ENCODE data around the gene SEMA5A. TPM values are rescaled to one million over a fixed set of nuclear protein-coding genes. Genes with fewer than 3 reads are reported as not detected.

The SEMA5A gene
- total RNA-seq, 1 donor from 2014 or later, result 13.8 TPM

DNA sequence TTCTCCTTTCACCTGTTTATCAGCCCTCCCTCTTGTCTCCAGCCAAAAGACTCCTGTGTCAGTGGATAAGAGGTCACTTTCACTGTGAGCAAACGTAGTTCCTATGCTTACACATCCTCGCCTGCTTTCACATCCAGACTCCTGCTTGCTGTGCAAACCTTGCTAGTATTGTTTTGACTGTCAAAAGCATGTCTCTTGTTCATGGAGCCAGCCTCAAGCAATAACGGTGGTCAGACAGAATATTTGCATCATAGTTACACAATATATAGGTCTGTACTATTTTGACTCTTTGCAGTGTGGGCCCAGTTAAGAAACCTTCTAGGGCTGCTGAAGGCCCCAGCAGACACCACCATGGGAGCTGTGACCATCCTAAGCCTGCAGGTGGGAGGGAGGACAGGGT, 420.0 kb downstream of the SEMA5A start:
- Histone ChIP-seq H4K20me1 (ENCODE audit: insufficient read depth, low read length) (no peaks in the 10 kb centered on the region), H3K4me1 (ENCODE audit: insufficient read depth, low read length) (no peaks in the 10 kb centered on the region), H3K4me2 (ENCODE audit: low read length) (no peak overlapping the region), H3K4me3 (ENCODE audit: insufficient read depth, low read depth, low read length) (no peak overlapping the region), H3K79me2 (ENCODE audit: insufficient read depth, low read length) (no peaks in the 10 kb centered on the region), H3K9ac (ENCODE audit: low read length) (no peak overlapping the region), H3K9me3 (ENCODE audit: insufficient read depth, low read depth, low read length) (no peaks in the 10 kb centered on the region), H2AFZ (ENCODE audit: low read depth, low read length) (no peak overlapping the region), H3K27me3 (ENCODE audit: insufficient read depth, low read length) (no peaks in the 10 kb centered on the region), H3K36me3 (ENCODE audit: insufficient read depth, low read length) (no peaks in the 10 kb centered on the region), H3K27ac (ENCODE audit: low read depth, low read length) (no peak overlapping the region)
- H3K36me3 Mint-ChIP-seq (ENCODE audit: low read depth, unreplicated experiment), result peaks cover 2% of the 10 kb centered on the region
- peak overlapping the region; percentile 73 for H3K27ac Mint-ChIP-seq (ENCODE audit: unreplicated experiment)
- peaks cover 11% of the 10 kb centered on the region for H3K4me1 Mint-ChIP-seq (ENCODE audit: low read depth, unreplicated experiment)
- no peaks in the 10 kb centered on the region for H3K27me3 Mint-ChIP-seq (ENCODE audit: low read depth, unreplicated experiment)
- DNase-seq (ENCODE audit: low read depth) (no peak), FAIRE-seq (no peak)
- TF ChIP-seq CTCF (IDR thresholded peaks at IDR 0.05; ENCODE audit: insufficient read depth, low read depth, low read length) (no peak), EZH2 (IDR thresholded peaks at IDR 0.05; ENCODE audit: insufficient read depth, low read length) (no peak)
- H3K9me3 Mint-ChIP-seq (ENCODE audit: unreplicated experiment), result no peaks in the 10 kb centered on the region
- no peak overlapping the region for H3K4me3 Mint-ChIP-seq (ENCODE audit: unreplicated experiment)

- Histone ChIP-seq H2AFZ (ENCODE audit: low read depth, low read length) (no peak overlapping the region), H3K4me2 (ENCODE audit: low read length) (no peak overlapping the region), H3K27me3 (ENCODE audit: insufficient read depth, low read length) (no peaks in the 10 kb centered on the region), H3K9me3 (ENCODE audit: insufficient read depth, low read depth, low read length) (no peaks in the 10 kb centered on the region), H4K20me1 (ENCODE audit: insufficient read depth, low read length) (no peaks in the 10 kb centered on the region), H3K36me3 (ENCODE audit: insufficient read depth, low read length) (no peaks in the 10 kb centered on the region), H3K79me2 (ENCODE audit: insufficient read depth, low read length) (no peaks in the 10 kb centered on the region), H3K9ac (ENCODE audit: low read length) (no peak overlapping the region), H3K27ac (ENCODE audit: low read depth, low read length) (no peak overlapping the region), H3K4me1 (ENCODE audit: insufficient read depth, low read length) (no peaks in the 10 kb centered on the region), H3K4me3 (ENCODE audit: insufficient read depth, low read depth, low read length) (no peak overlapping the region)
- FAIRE-seq, result no peak
- Mint-ChIP-seq H3K27ac (ENCODE audit: unreplicated experiment) (no peak overlapping the region), H3K36me3 (ENCODE audit: low read depth, unreplicated experiment) (peaks cover 2% of the 10 kb centered on the region), H3K9me3 (ENCODE audit: unreplicated experiment) (no peaks in the 10 kb centered on the region), H3K4me3 (ENCODE audit: unreplicated experiment) (no peak overlapping the region), H3K27me3 (ENCODE audit: low read depth, unreplicated experiment) (no peaks in the 10 kb centered on the region), H3K4me1 (ENCODE audit: low read depth, unreplicated experiment) (peaks cover 11% of the 10 kb centered on the region)
- TF ChIP-seq EZH2 (IDR thresholded peaks at IDR 0.05; ENCODE audit: insufficient read depth, low read length) (no peak), CTCF (IDR thresholded peaks at IDR 0.05; ENCODE audit: insufficient read depth, low read depth, low read length) (no peak)
- no peak for DNase-seq (ENCODE audit: low read depth)
Observed at GRCh38 chr5:9124838-9125237, 421.0 kb downstream of the SEMA5A start.

DNA sequence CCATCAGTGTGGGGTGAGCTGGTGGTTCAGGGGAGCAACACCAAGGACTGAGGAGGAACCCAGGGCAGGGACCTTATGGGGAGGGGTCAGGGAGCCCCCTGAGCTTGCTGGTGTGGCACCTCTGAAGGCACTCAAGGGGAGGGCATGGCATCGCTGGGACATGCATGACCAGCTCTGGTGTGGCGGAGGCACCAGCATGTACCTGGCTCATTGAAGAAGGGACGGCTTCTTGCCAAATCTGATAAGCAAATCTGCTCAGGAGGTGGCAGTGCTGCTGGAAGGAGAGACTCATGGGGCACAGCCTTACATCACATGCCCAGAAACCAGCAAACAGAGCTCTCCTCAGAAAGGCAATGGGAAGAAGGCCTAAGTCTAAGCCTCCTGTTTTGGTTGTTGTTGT, 421.8 kb downstream of the SEMA5A start:
- Histone ChIP-seq H3K79me2 (ENCODE audit: insufficient read depth, low read length) (no peaks in the 10 kb centered on the region), H3K36me3 (ENCODE audit: insufficient read depth, low read length) (no peaks in the 10 kb centered on the region), H3K9ac (ENCODE audit: low read length) (no peak overlapping the region), H3K4me1 (ENCODE audit: insufficient read depth, low read length) (no peaks in the 10 kb centered on the region), H4K20me1 (ENCODE audit: insufficient read depth, low read length) (no peaks in the 10 kb centered on the region), H2AFZ (ENCODE audit: low read depth, low read length) (no peak overlapping the region), H3K9me3 (ENCODE audit: insufficient read depth, low read depth, low read length) (no peaks in the 10 kb centered on the region), H3K27ac (ENCODE audit: low read depth, low read length) (no peak overlapping the region), H3K4me2 (ENCODE audit: low read length) (no peak overlapping the region), H3K27me3 (ENCODE audit: insufficient read depth, low read length) (no peaks in the 10 kb centered on the region), H3K4me3 (ENCODE audit: insufficient read depth, low read depth, low read length) (no peak overlapping the region)
- no peaks in the 10 kb centered on the region for H3K9me3 Mint-ChIP-seq (ENCODE audit: unreplicated experiment)
- FAIRE-seq (no peak), DNase-seq (ENCODE audit: low read depth) (no peak)
- H3K27ac Mint-ChIP-seq (ENCODE audit: unreplicated experiment), result no peak overlapping the region
- H3K4me3 Mint-ChIP-seq (ENCODE audit: unreplicated experiment), result no peak overlapping the region
- H3K27me3 Mint-ChIP-seq (ENCODE audit: low read depth, unreplicated experiment), result no peaks in the 10 kb centered on the region
- peaks cover 2% of the 10 kb centered on the region for H3K36me3 Mint-ChIP-seq (ENCODE audit: low read depth, unreplicated experiment)
- TF ChIP-seq CTCF (IDR thresholded peaks at IDR 0.05; ENCODE audit: insufficient read depth, low read depth, low read length), result no peak
- TF ChIP-seq EZH2 (IDR thresholded peaks at IDR 0.05; ENCODE audit: insufficient read depth, low read length), result no peak
- H3K4me1 Mint-ChIP-seq (ENCODE audit: low read depth, unreplicated experiment), result peaks cover 11% of the 10 kb centered on the region

Data from astrocyte (in vitro differentiated cells and primary cell).